HG03342 (cell line): ENCODE data around the gene TAS2R30.
"Not testable (repeated sequence)": the region's sequence is repeated elsewhere in the genome, so short reads cannot be mapped to it uniquely, and the experiment has no call there.

Experiments
- ATAC-seq: cut with Tn5 transposase; IDR thresholded peaks from one replicate; pipeline ENCODE4 v1.9.1; 2021; ENCODE audit warnings: mild to moderate bottlenecking, moderate library complexity; ENCODE audit not compliant: unreplicated experiment

Gene TAS2R30

DNA sequence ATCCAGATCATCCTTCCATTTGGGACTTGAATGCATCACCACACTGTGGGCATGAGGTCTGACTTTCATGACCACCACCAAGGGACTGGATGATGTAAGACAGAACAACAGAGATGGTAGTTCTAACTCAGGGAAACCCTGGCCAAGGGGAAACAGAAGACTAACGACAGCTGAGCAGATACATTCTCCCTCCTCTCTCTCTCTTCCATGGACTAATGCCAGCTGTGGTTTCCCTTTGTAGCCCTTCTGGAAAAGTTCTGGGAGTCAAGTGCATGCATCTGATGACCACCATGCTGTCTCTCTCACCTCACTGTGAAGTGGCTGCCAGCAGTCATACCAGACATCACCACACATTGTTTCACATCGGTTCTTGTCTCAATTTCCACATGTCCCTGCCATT, 3.4 kb downstream of the TAS2R30 start:
- no peak for ATAC-seq

GRCh38 chr12:11130382-11130781, 4.1 kb downstream of the TAS2R30 start:
- ATAC-seq: no peak

GRCh38 chr12:11114130-11114529, 20.3 kb downstream of the TAS2R30 start:
- ATAC-seq: not testable (repeated sequence)

GRCh38 chr12:11111213-11111612, 23.2 kb downstream of the TAS2R30 start:
- ATAC-seq: not testable (repeated sequence)

GRCh38 chr12:11108862-11109261, 25.6 kb downstream of the TAS2R30 start:
- ATAC-seq: no peak

- ATAC-seq: no peak
These were observed 26.7 kb downstream of the TAS2R30 start for GRCh38 chr12:11107719-11108118.

GRCh38 chr12:11106288-11106687, 28.2 kb downstream of the TAS2R30 start:
- ATAC-seq: no peak

- no peak for ATAC-seq
These were observed 28.9 kb downstream of the TAS2R30 start for GRCh38 chr12:11105546-11105945.

DNA sequence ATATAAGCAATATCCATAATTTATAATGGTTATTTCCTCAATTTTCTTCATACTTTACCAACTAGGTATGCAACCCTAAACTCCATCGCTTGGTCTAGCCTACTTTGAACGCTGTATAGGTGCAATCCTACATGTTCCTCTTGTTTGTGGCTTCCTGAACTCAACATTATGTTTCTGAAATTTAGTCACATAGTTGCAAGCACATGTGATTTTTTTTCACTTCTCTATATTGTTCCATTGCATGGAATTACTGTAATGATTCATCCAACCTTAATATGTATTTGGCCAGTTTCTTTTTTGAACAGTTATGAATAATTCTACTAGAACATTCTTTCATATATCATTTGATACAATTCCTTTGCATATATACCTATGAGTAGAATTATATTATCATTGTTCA, 39.5 kb downstream of the TAS2R30 start:
- ATAC-seq: not testable (repeated sequence)

DNA sequence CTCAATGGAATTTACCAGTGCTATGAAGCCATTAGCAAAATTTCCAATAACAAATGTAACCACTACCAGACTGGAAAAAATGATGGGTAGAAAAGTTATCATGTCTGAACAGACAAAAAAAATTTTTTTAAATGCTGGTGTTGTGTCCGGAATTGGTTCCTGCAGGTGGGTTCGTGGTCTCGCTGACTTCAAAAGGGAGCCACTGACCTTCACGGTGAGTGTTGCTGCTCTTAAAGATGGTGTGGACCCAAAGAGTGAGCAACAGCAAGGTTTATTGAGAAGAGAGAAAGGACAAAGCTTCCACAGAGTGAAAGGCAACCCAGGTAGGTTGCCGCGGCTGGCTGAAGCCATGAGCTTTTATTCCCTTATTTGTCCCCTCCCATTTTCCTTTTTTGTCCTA, 42.3 kb downstream of the TAS2R30 start, which contains the start of gene TAS2R43:
TAS2R43 (minus strand) TSS at position 186 of the 400 bp plus-strand sequence; CDS start at position 102, 84 bp downstream.
- no peak for ATAC-seq

- ATAC-seq: no peak
These were observed 45.2 kb downstream of the TAS2R30 start for GRCh38 chr12:11089246-11089645.

DNA sequence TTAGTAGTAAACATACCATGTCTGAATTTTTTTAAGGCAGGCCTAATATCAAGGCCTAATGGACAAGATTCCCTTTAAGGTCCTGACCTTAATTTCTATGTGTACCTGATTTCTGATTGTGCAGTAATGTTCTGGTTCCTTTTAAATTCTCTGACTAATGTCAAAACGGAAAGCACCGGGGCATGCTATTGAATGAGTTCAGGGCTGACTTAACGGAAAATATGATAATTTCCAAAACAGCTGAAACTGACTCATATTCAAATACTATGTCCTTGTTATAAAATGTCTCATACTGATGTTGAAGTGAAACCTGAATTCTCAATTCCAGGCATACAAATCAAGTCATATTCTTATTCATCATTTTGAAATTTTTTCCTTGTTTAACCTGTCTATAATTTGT, 49.0 kb downstream of the TAS2R30 start:
- peak; percentile 82 for ATAC-seq
